MV-4-11 (cell line): ENCODE measurements around the gene PRKCA.
"Not testable (repeated sequence)": the region's sequence is repeated elsewhere in the genome, so short reads cannot be mapped to it uniquely, and the experiment has no call there.

ENCODE experiments used
- DNase-seq: peaks from one replicate; lab custom pipeline; 2025; lab: John Stamatoyannopoulos, UW

Gene PRKCA

GRCh38 chr17:66441101-66441661 is 138.8 kb downstream of the PRKCA start:
- peak; percentile 91 for DNase-seq

- DNase-seq: no peak
These were observed 140.8 kb downstream of the PRKCA start for GRCh38 chr17:66443166-66443565.

GRCh38 chr17:66443606-66444005 is 141.2 kb downstream of the PRKCA start:
- DNase-seq: no peak

GRCh38 chr17:66444031-66444430 is 141.6 kb downstream of the PRKCA start:
- no peak for DNase-seq

- DNase-seq: no peak
These were observed 142.8 kb downstream of the PRKCA start for GRCh38 chr17:66445229-66445628.

GRCh38 chr17:66446419-66446818 is 144.0 kb downstream of the PRKCA start:
- DNase-seq: no peak

GRCh38 chr17:66447159-66447558 is 144.7 kb downstream of the PRKCA start:
- no peak for DNase-seq

- no peak for DNase-seq
These were observed 145.7 kb downstream of the PRKCA start for GRCh38 chr17:66448026-66448639.

GRCh38 chr17:66449418-66449977 is 147.1 kb downstream of the PRKCA start:
- no peak for DNase-seq

GRCh38 chr17:66450008-66450851 is 147.8 kb downstream of the PRKCA start:
- no peak for DNase-seq

GRCh38 chr17:66450852-66451158 is 148.4 kb downstream of the PRKCA start:
- no peak for DNase-seq

GRCh38 chr17:66451188-66452149 is 149.1 kb downstream of the PRKCA start:
- no peak for DNase-seq

GRCh38 chr17:66455060-66455459 is 152.6 kb downstream of the PRKCA start:
- DNase-seq: no peak

- DNase-seq: not testable (repeated sequence)
These were observed 155.1 kb downstream of the PRKCA start for GRCh38 chr17:66457499-66457898.

GRCh38 chr17:66458782-66459181 is 156.4 kb downstream of the PRKCA start:
- no peak for DNase-seq

- peak; percentile 98 for DNase-seq
These were observed 157.4 kb downstream of the PRKCA start for GRCh38 chr17:66459811-66460270.

- DNase-seq: no peak
These were observed 158.1 kb downstream of the PRKCA start for GRCh38 chr17:66460558-66460957.

- peak; percentile 10 for DNase-seq
These were observed 159.1 kb downstream of the PRKCA start for GRCh38 chr17:66461343-66461995.

GRCh38 chr17:66462010-66462409 is 159.6 kb downstream of the PRKCA start:
- peak; percentile 85 for DNase-seq

- no peak for DNase-seq
These were observed 162.5 kb downstream of the PRKCA start for GRCh38 chr17:66464921-66465320.

GRCh38 chr17:66465701-66466100 is 163.3 kb downstream of the PRKCA start:
- DNase-seq: no peak
